K562 (cell line): Measurements from ENCODE around the gene SYT6. TPM values are rescaled to one million over a fixed set of nuclear protein-coding genes. Genes with fewer than 3 reads are reported as not detected.

Experiments
- ATAC-seq: fragments of 200-7000 bp; cut with Tn5 transposase; 3 replicates; pipeline ENCODE4 v1.9.1; 2020; ENCODE audit warnings: moderate library complexity
- BruUV-seq: library from RNA; stranded (reverse); fragments of 400-500 nt; replicated peaks from 2 replicates; lab custom pipeline; 2021; lab: Mats Ljungman, UMichigan
- CTCF ChIA-PET: fragments of 300-600 bp; formaldehyde crosslinking; extraction: SDS; loops from one replicate; lab custom pipeline; 2021; ENCODE audit warnings: low intra/inter-chr PET ratio; lab: Yijun Ruan, JAX
- POLR2A ChIA-PET: fragments of 300-600, 350-650 bp; sonication (Branson Sonifier 250); formaldehyde crosslinking; extraction: SDS; loops from one replicate; lab custom pipeline; 2021; ENCODE audit warnings: antibody characterized with exemption, inconsistent platforms; lab: Yijun Ruan, JAX
- DNase-seq, 4 experiments: peaks; one replicate each; pipeline versions ENCODE4 v3.0.0 to v3.0.0-alpha.2; 2011 to 2018; ENCODE audit warnings: low spot score in 3 of 4, mixed read lengths in 3 of 4; ENCODE audit errors: extremely low read depth in 1 of 4
- FAIRE-seq: peaks from 2 replicates; lab custom pipeline; 2011; peaks lifted over from hg19 to GRCh38; lab: Jason Lieb, UNC
- H2AFZ ChIP-seq: 2 replicates; pipeline ENCODE4 v1.6.0; 2011; ENCODE audit warnings: low read depth, low read length, control low read depth, inconsistent platforms
- H3K27ac ChIP-seq: fragments of 200-600 bp; 3 replicates; pipeline ENCODE4 v1.8.0; 2011; ENCODE audit warnings: low read depth, mild to moderate bottlenecking, control low read depth, inconsistent platforms, low read length, moderate library complexity, mixed read lengths; ENCODE audit errors: extremely low read depth
- H3K27me3 ChIP-seq, 2 experiments: fragments of 300-600 bp in 1 of 2; 2 replicates in 1 of 2; 3 replicates in 1 of 2; pipeline versions ENCODE4 v1.6.0 to v1.8.0; 2011; ENCODE audit warnings: inconsistent platforms in 2 of 2, low read length in 2 of 2, mild to moderate bottlenecking in 1 of 2, mixed read lengths in 1 of 2, moderate library complexity in 1 of 2; ENCODE audit not compliant: control insufficient read depth in 2 of 2, insufficient read depth in 2 of 2
- H3K36me3 ChIP-seq: fragments of 300-600 bp; 3 replicates; pipeline ENCODE4 v1.8.0; 2011; ENCODE audit warnings: mild to moderate bottlenecking, low read length, inconsistent platforms; ENCODE audit not compliant: control insufficient read depth, insufficient read depth
- H3K4me1 ChIP-seq, 2 experiments: fragments of 200-600 bp in 1 of 2; replicated peaks in 1 of 2; 2 replicates in 1 of 2; 3 replicates in 1 of 2; pipeline versions ENCODE4 v1.5.1 to v1.8.0; 2011; ENCODE audit warnings: inconsistent platforms in 2 of 2, low read length in 2 of 2, mild to moderate bottlenecking in 1 of 2, mixed read lengths in 1 of 2, moderate library complexity in 1 of 2; ENCODE audit not compliant: control insufficient read depth in 2 of 2, insufficient read depth in 2 of 2
- H3K4me2 ChIP-seq: 2 replicates; pipeline ENCODE4 v1.6.1; 2011; ENCODE audit warnings: low read length, control low read depth, inconsistent platforms, mixed read lengths; ENCODE audit not compliant: insufficient read depth
- H3K4me3 ChIP-seq: fragments of 200-600 bp; sonication (generic), shearing (Covaris generic); 2 replicates; pipeline ENCODE4 v1.5.1; 2016; ENCODE audit warnings: control low read depth, inconsistent platforms
- H3K79me2 ChIP-seq: fragments of 200-600 bp; 3 replicates; pipeline ENCODE4 v1.8.0; 2011; ENCODE audit warnings: low read length, inconsistent platforms; ENCODE audit not compliant: control insufficient read depth, insufficient read depth
- H3K9ac ChIP-seq, 2 experiments: 2 replicates each; pipeline versions ENCODE4 v1.6.0 to v1.6.1; 2011; ENCODE audit warnings: low read depth in 2 of 2, low read length in 2 of 2, control low read depth in 1 of 2, inconsistent platforms in 1 of 2, mild to moderate bottlenecking in 1 of 2, mixed read lengths in 1 of 2; ENCODE audit not compliant: insufficient read depth in 1 of 2
- H3K9me1 ChIP-seq: one replicate; pipeline ENCODE4 v1.6.0; 2011; ENCODE audit warnings: inconsistent platforms, mild to moderate bottlenecking, low read length, moderate library complexity; ENCODE audit not compliant: control insufficient read depth, insufficient read depth
- H3K9me3 ChIP-seq: replicated peaks from 2 replicates; pipeline ENCODE4 v1.5.1; 2011; ENCODE audit warnings: low read depth, low read length, inconsistent platforms; ENCODE audit not compliant: control insufficient read depth, insufficient read depth
- H4K20me1 ChIP-seq: replicated peaks from 2 replicates; pipeline ENCODE4 v1.6.1; 2011; ENCODE audit warnings: low read length, inconsistent platforms, mixed read lengths; ENCODE audit not compliant: control insufficient read depth, insufficient read depth
- ATF7 ChIP-seq: fragments of 450-650 bp; IDR thresholded peaks from 2 replicates; pipeline ENCODE4 v1.7.1; 2014; ENCODE audit warnings: mild to moderate bottlenecking, moderate library complexity
- C11orf30 ChIP-seq: fragments of 450-650 bp; IDR thresholded peaks from 2 replicates; pipeline ENCODE4 v1.6.1; 2016; ENCODE audit warnings: low read depth, mild to moderate bottlenecking
- E2F3 ChIP-seq: fragments of 250-450 bp; sonication (Bioruptor Pico); IDR thresholded peaks from 2 replicates; pipeline ENCODE4 v1.4.0; 2020; ENCODE audit warnings: mild to moderate bottlenecking
- FIP1L1 ChIP-seq: fragments of 200-400 bp; formaldehyde crosslinking; IDR thresholded peaks from 2 replicates; pipeline ENCODE4 v1.6.1; 2018; ENCODE audit warnings: mild to moderate bottlenecking, low read depth, low read length; ENCODE audit not compliant: poor library complexity, severe bottlenecking
- FOSL1 ChIP-seq: fragments of 200-800 bp; sonication (Bioruptor generic); conservative IDR thresholded peaks from 2 replicates; pipeline ENCODE4 v1.6.1; 2016; ENCODE audit warnings: missing genetic modification characterization, missing compliant biosample characterization
- FOXK1 ChIP-seq: sonication (generic); formaldehyde crosslinking; IDR thresholded peaks from 2 replicates; pipeline ENCODE4 v1.8.0; 2022; ENCODE audit warnings: missing genetic modification reagents, mild to moderate bottlenecking, borderline replicate concordance
- GTF2E2 ChIP-seq: fragments of 200-800 bp; sonication (Bioruptor generic); IDR thresholded peaks from 2 replicates; pipeline ENCODE4 v1.6.1; 2016; ENCODE audit warnings: missing genetic modification characterization, missing compliant biosample characterization
- KLF10 ChIP-seq: fragments of 250-450 bp; sonication (Bioruptor Pico); IDR thresholded peaks from 2 replicates; pipeline ENCODE4 v1.6.1; 2021; ENCODE audit warnings: matching md5 sums
- MAFF ChIP-seq: IDR thresholded peaks from 2 replicates; pipeline ENCODE4 v1.6.1; 2012; ENCODE audit warnings: low read length, improper control_type of control experiment
- MAFG ChIP-seq: fragments of 450-650 bp; conservative IDR thresholded peaks from 2 replicates; pipeline ENCODE4 v1.6.1; 2016; ENCODE audit warnings: missing genetic modification characterization, missing compliant biosample characterization
- NCOA6 ChIP-seq: fragments of 450-650 bp; IDR thresholded peaks from 2 replicates; pipeline ENCODE4 v1.6.1; 2017; ENCODE audit warnings: mild to moderate bottlenecking
- NCOR1 ChIP-seq: fragments of 450-650 bp; IDR thresholded peaks from 2 replicates; pipeline ENCODE4 v1.6.1; 2016; ENCODE audit warnings: mild to moderate bottlenecking, moderate library complexity
- NFE2 ChIP-seq: IDR thresholded peaks from 2 replicates; pipeline ENCODE4 v1.6.1; 2014; ENCODE audit warnings: antibody characterized with exemption, low read depth
- NFYB ChIP-seq: IDR thresholded peaks from 2 replicates; pipeline ENCODE4 v1.6.1; 2011; ENCODE audit warnings: mild to moderate bottlenecking, moderate library complexity; ENCODE audit not compliant: insufficient read length; ENCODE audit errors: extremely low read depth
- POLR2H ChIP-seq: IDR thresholded peaks from 2 replicates; pipeline ENCODE4 v1.6.1; 2016; ENCODE audit warnings: missing genetic modification characterization, low read depth, mild to moderate bottlenecking, control low read depth, missing compliant biosample characterization, moderate library complexity
- RBBP5 ChIP-seq: fragments of 200-600 bp; sonication (generic); IDR thresholded peaks from 2 replicates; pipeline ENCODE4 v1.6.1; 2012; ENCODE audit warnings: borderline replicate concordance, mild to moderate bottlenecking, low read length, control low read depth, inconsistent platforms; ENCODE audit not compliant: insufficient read depth, poor library complexity, severe bottlenecking
- TCFL5 ChIP-seq: fragments of 250-450 bp; sonication (Bioruptor Pico); conservative IDR thresholded peaks from 2 replicates; pipeline ENCODE4 v1.6.1; 2021; ENCODE audit warnings: mild to moderate bottlenecking, moderate library complexity, matching md5 sums
- ZNF41 ChIP-seq: fragments of 250-450 bp; sonication (Bioruptor Pico); conservative IDR thresholded peaks from 2 replicates; pipeline ENCODE4 v1.4.0; 2020; ENCODE audit warnings: mild to moderate bottlenecking
- WGBS: fragments of 100-300 bp; shearing (Covaris generic); methylation state at CpG from one replicate; pipeline ENCODE4 v1.1.6; 2016; ENCODE audit warnings: low coverage, mixed read lengths; ENCODE audit not compliant: insufficient coverage; ENCODE audit errors: missing lambda C conversion rate; 5-methylcytosine and 5-hydroxymethylcytosine counted together
- in situ Hi-C: fragments of 300-500 bp; cut with MboI; formaldehyde crosslinking; loops from 4 replicates; pipeline ENCODE4 v1.15.0; 2018; ENCODE audit warnings: inconsistent platforms, mixed read lengths
- intact Hi-C: fragments of 100-400 bp; cut with micrococcal nuclease; formaldehyde crosslinking; loops from 2 replicates; pipeline ENCODE4 v1.14.2; 2022
- polyA plus RNA-seq, 8 experiments: library from polyadenylated mRNA; depleted of rRNA in 4 of 8; stranded (reverse) in 5 of 8; unstranded in 3 of 8; fragments of >200 nt; fragmentation: Nextera tagmentation in 2 of 8; fragmentation: Illumina TruSeq in 1 of 8; extraction: Ambion mirVana in 2 of 8; extraction: Trizol in 1 of 8; gene quantifications; 2 replicates each; pipeline versions ENCODE4 v1.2.1 to v1.2.3, GENCODE V29; 2011 to 2014; ENCODE audit warnings: inconsistent platforms in 1 of 8, missing spikeins in 1 of 8
- total RNA-seq, 7 experiments: library from RNA; depleted of rRNA in 6 of 7; stranded (reverse); fragments of >200 nt in 6 of 7; fragmentation: Illumina TruSeq in 2 of 7; extraction: Trizol in 2 of 7; gene quantifications; 2 replicates each; pipeline versions ENCODE4 v1.2.1 to v1.2.3, GENCODE V29; 2011 to 2021; ENCODE audit warnings: low replicate concordance in 1 of 7
- TF ChIP-seq, protein P1 (sequence below): fragments of 450-650 bp; IDR thresholded peaks from 2 replicates; pipeline ENCODE4 v1.6.1; 2016
- TF ChIP-seq, protein P2 (sequence below): fragments of 250-450 bp; sonication (Bioruptor Pico); IDR thresholded peaks from 2 replicates; pipeline ENCODE4 v1.5.0; 2021; ENCODE audit warnings: mild to moderate bottlenecking, borderline replicate concordance

The SYT6 gene
- total and polyA plus RNA-seq, 9 of the 15 experiments (the other 6 are each of a cell fraction or from before 2014, with no cell fraction given) = 0.06 TPM; not detected in 8

DNA sequence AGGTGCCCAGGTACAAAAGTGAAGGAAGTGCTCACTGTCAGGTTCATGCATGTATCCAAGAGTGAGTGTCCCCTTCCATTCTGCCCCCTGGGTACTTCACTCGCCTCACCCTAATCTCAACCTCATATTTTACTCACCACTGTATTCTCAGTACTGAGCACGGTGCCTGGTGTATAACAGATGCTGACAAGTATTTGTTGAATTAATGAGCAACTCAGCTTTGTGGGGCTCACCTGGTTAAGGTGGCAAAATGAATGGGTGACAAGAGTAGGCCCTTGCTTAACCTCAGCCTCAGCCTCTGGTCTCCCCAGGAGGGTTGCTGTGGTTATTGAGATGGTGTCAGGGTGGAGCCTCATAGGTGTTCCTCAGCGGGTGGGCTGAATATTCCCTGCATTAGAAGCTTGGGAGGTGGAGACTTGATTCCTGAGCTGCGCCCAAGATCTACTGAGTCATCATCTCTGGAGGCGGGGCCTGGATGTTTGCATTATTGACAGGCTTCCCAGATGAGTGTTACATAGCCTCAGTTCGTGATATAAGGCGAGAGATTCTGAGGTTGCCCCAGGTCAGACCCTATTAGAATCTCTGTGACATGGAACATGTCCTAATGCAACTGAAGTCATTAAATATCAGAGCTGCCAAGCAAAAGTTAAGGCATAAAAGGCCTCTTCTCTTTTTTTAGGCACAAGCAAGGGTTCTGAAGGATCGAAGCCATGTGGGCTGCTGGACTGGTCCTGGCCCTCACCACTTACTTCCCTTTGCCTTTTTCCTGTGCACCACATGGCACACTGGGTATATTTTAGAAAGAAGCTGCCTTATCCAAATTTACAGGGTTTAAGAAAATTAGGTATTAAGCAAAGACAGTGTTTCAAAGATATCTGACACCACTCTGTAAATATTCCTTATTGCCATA lies 39.2 kb downstream of the SYT6 start:
- FAIRE-seq (no peak), DNase-seq (peak; percentile 19 to 58 (median 39)), ATAC-seq (0 out of 3 replicates have a peak, but pooled peaks have one; percentile 24)
- 6% methylated on average over 8 of the region's 8 CpGs for WGBS
- no peak overlapping the region for H3K9ac ChIP-seq
- ChIA-PET CTCF (no interaction called here), POLR2A (interaction anchor here (0.7 kb wide), 1 partner anchor 356 kb away, joined by 3 read pairs; no protein-coding TSS in a partner anchor)
- no peaks in the 10 kb centered on the region; the same call in 1 of the 2 replicates for H4K20me1 ChIP-seq
- H3K4me2 ChIP-seq = no peak overlapping the region
- no peaks in the 10 kb centered on the region for H3K9me1 ChIP-seq
- no peaks in the 10 kb centered on the region for H3K9me3 ChIP-seq
- no peaks in the 10 kb centered on the region for H3K79me2 ChIP-seq
- H3K27me3 ChIP-seq = peaks cover 42 to 84% of the 10 kb centered on the region in 2 experiments
- H3K4me1 ChIP-seq = peaks cover 4% of the 10 kb centered on the region in 2 experiments; a peak in 3 of 5 replicates
- intact Hi-C loops = no loop called here
- in situ Hi-C loops = no loop called here
- BruUV-seq = no TSS peak
- H3K36me3 ChIP-seq = no peaks in the 10 kb centered on the region
- no peak overlapping the region for H3K27ac ChIP-seq
- H2AFZ ChIP-seq = no peak overlapping the region; the same call in 1 of the 2 replicates
- no peak overlapping the region for H3K4me3 ChIP-seq
- TF ChIP-seq MAFF (peak; percentile 42; the same call in 1 of the 2 replicates), ZNF41 (CRISPR knock-in tag) (no peak), TCFL5 (CRISPR knock-in tag) (no peak), NCOA6 (no peak), GTF2E2 (no peak), MAFG (tag) (peak; percentile 58), FIP1L1 (no peak), FOSL1 (tag) (0 out of 2 replicates have a peak, but pooled peaks have one; percentile 24), E2F3 (CRISPR knock-in tag) (no peak), ATF7 (no peak), KLF10 (no peak), C11orf30 (peak; percentile 72), NCOR1 (no peak), FOXK1 (CRISPR knock-in tag) (0 out of 2 replicates have a peak, but pooled peaks have one; percentile 18), POLR2H (no peak), RBBP5 (no peak), NFYB (no peak), NFE2 (peak; percentile 41; the same call in 1 of the 2 replicates)
- TF ChIP-seq, protein P1, sequence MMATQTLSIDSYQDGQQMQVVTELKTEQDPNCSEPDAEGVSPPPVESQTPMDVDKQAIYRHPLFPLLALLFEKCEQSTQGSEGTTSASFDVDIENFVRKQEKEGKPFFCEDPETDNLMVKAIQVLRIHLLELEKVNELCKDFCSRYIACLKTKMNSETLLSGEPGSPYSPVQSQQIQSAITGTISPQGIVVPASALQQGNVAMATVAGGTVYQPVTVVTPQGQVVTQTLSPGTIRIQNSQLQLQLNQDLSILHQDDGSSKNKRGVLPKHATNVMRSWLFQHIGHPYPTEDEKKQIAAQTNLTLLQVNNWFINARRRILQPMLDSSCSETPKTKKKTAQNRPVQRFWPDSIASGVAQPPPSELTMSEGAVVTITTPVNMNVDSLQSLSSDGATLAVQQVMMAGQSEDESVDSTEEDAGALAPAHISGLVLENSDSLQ = peak; percentile 65
- TF ChIP-seq, protein P2, sequence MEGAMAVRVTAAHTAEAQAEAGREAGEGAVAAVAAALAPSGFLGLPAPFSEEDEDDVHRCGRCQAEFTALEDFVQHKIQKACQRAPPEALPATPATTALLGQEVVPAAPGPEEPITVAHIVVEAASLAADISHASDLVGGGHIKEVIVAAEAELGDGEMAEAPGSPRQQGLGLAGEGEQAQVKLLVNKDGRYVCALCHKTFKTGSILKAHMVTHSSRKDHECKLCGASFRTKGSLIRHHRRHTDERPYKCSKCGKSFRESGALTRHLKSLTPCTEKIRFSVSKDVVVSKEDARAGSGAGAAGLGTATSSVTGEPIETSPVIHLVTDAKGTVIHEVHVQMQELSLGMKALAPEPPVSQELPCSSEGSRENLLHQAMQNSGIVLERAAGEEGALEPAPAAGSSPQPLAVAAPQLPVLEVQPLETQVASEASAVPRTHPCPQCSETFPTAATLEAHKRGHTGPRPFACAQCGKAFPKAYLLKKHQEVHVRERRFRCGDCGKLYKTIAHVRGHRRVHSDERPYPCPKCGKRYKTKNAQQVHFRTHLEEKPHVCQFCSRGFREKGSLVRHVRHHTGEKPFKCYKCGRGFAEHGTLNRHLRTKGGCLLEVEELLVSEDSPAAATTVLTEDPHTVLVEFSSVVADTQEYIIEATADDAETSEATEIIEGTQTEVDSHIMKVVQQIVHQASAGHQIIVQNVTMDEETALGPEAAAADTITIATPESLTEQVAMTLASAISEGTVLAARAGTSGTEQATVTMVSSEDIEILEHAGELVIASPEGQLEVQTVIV = no peak
